Upper lobe of left lung (tissue), 4 donors: ENCODE data around the gene IGFBP3.

ENCODE experiments used
- POLR2A ChIP-seq, 4 donors: fragments of 450-650 bp; IDR thresholded peaks; one replicate each; pipeline ENCODE4 v1.5.1; 2016 to 2017; ENCODE audit warnings: antibody characterized with exemption in 4 of 4, mild to moderate bottlenecking in 2 of 4
- POLR2AphosphoS5 ChIP-seq, 2 donors: sonication (generic); formaldehyde crosslinking; IDR thresholded peaks; one replicate each; pipeline ENCODE4 v1.5.1; 2017; ENCODE audit warnings: antibody characterized with exemption in 2 of 2
- TF ChIP-seq, protein P1 (sequence below), 6 experiments: fragments of 450-650 bp in 4 of 6; fragments of 200-600 bp in 2 of 6; sonication (generic) in 2 of 6; IDR thresholded peaks; one replicate each; pipeline ENCODE4 v1.5.1; 2016 to 2019; ENCODE audit warnings: antibody characterized with exemption in 6 of 6

DNA sequence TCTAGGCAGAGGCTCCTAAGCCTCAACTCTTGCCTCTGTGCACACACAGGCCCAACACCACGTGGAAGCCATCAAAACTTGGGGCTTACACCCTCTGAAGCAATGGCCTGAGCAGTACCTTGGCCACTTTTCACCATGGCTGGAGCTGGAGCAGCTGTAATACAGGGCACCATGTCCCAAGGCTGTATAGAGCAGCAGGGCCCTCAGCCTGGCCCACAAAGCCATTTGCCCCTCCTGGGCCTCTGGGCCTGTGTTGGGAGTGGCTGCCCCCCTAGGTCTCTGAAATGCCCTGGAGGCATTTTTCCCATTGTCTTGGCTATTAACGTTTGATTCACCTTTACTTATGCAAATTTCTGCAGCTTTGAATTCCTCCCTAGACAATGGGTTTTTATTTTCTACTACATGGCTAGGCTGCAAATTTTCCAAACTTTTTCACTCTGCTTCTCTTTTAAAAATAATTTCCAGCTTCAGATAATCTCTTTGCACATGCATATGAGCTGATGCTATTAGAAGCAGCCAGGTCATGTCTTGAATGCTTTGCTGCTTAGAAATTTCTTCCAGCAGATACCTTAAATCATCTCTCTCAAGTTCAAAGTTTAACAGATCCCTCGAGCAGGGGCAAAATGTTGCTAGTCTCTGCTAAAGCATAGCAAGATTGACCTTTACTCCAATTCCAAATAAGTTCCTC is 42.5 kb downstream of the IGFBP3 start:
- TF ChIP-seq, protein P1, sequence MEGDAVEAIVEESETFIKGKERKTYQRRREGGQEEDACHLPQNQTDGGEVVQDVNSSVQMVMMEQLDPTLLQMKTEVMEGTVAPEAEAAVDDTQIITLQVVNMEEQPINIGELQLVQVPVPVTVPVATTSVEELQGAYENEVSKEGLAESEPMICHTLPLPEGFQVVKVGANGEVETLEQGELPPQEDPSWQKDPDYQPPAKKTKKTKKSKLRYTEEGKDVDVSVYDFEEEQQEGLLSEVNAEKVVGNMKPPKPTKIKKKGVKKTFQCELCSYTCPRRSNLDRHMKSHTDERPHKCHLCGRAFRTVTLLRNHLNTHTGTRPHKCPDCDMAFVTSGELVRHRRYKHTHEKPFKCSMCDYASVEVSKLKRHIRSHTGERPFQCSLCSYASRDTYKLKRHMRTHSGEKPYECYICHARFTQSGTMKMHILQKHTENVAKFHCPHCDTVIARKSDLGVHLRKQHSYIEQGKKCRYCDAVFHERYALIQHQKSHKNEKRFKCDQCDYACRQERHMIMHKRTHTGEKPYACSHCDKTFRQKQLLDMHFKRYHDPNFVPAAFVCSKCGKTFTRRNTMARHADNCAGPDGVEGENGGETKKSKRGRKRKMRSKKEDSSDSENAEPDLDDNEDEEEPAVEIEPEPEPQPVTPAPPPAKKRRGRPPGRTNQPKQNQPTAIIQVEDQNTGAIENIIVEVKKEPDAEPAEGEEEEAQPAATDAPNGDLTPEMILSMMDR (IDR thresholded peaks at IDR 0.05), result no peak
- TF ChIP-seq POLR2A (IDR thresholded peaks at IDR 0.05), result no peak
- no peak for TF ChIP-seq POLR2AphosphoS5 (IDR thresholded peaks at IDR 0.05)
